HEK293T (cell line): ENCODE results near the gene CDC45.

Experiments used
- BHLHE40 ChIP-seq: fragments of 450-650 bp; IDR thresholded peaks from 2 replicates; pipeline ENCODE4 v1.6.1; 2016; ENCODE audit warnings: mild to moderate bottlenecking, moderate library complexity, borderline replicate concordance
- SP1 ChIP-seq: fragments of 450-650 bp; IDR thresholded peaks from 2 replicates; pipeline ENCODE4 v1.6.1; 2017
- SUZ12 ChIP-seq: fragments of 450-650 bp; IDR thresholded peaks from 2 replicates; pipeline ENCODE4 v1.6.1; 2016; ENCODE audit warnings: mild to moderate bottlenecking

DNA sequence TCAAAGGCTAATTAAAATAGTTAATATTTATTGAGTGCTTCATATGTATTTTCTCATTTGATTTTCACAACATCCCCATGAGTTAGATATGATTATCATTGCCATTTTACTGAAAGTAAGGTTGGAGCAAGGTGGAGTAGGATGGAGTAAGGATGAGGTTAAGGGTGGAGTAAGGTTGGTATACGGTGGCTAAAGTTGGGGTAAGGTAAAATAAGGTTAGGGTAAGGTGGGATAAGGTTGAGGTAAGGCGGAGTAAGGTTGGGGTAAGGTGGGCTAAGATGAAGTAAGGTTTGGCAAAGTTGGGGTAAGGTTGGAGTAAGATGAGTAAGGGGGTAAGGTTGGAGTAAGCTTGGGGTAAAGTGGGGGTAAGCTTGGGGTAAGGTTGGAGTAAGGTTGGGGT, 90.3 kb downstream of the CDC45 start:
- TF ChIP-seq SP1 (no peak), SUZ12 (no peak), BHLHE40 (no peak)
